ENCODE data around the gene LDHD. TPM values are rescaled to one million over a fixed set of nuclear protein-coding genes. Genes with fewer than 3 reads are reported as not detected.

LDHD gene
- total and polyA plus RNA-seq, 9 of the 15 experiments (the other 6 are each of a cell fraction or from before 2014, with no cell fraction given): 0.19 to 0.86 (median 0.54) TPM; not detected in 3

- CTCF ChIA-PET (ENCODE audit: low intra/inter-chr PET ratio): no interaction called here
- POLR2A ChIA-PET: interaction anchor here (0.7 to 2.3 kb wide), 3 partner anchors 8 to 103 kb away, joined by 3 to 7 read pairs (median 4); no protein-coding TSS in a partner anchor
- no peaks in the 10 kb centered on the region for H3K36me3 ChIP-seq (ENCODE audit: control insufficient read depth, insufficient read depth, low read length)
- no peak for FAIRE-seq
- H3K27ac ChIP-seq (ENCODE audit: extremely low read depth, low read depth, low read length): no peak overlapping the region
- no peaks in the 10 kb centered on the region; the same call in 1 of the 2 replicates for H3K9me3 ChIP-seq (replicated peaks; ENCODE audit: control insufficient read depth, insufficient read depth, low read depth, low read length)
- no peaks in the 10 kb centered on the region for H3K79me2 ChIP-seq (ENCODE audit: control insufficient read depth, insufficient read depth, low read length)
- 0 out of 2 replicates have a peak, but pooled peaks have one; percentile 10 for TF ChIP-seq JUN (IDR thresholded peaks at IDR 0.05; ENCODE audit: borderline replicate concordance, low read depth, low read length)
- TF ChIP-seq JUN (CRISPR knock-in tag; IDR thresholded peaks at IDR 0.05; ENCODE audit: borderline replicate concordance): no peak
- TF ChIP-seq HDAC1 (IDR thresholded peaks at IDR 0.05): no peak
- no peak for TF ChIP-seq LARP7 (IDR thresholded peaks at IDR 0.05)
- TF ChIP-seq MBD2 (IDR thresholded peaks at IDR 0.05; ENCODE audit: borderline replicate concordance, low read depth): no peak
- TF ChIP-seq GATAD2B (IDR thresholded peaks at IDR 0.05; ENCODE audit: borderline replicate concordance): no peak
- in situ Hi-C loops (cut with MboI) (no loop called here), intact Hi-C loops (cut with micrococcal nuclease) (no loop called here)
- no peak overlapping the region for H3K4me3 ChIP-seq
- BruUV-seq (replicated peaks): no TSS peak
- 23% methylated on average over 3 of the region's 3 CpGs for WGBS (ENCODE audit: insufficient coverage, low coverage, missing lambda C conversion rate)
- H3K9ac ChIP-seq (ENCODE audit: insufficient read depth in 1 of 2, low read depth in 2 of 2, low read length in 2 of 2): no peak overlapping the region; a peak in 1 of 4 replicates
- H3K9me1 ChIP-seq (ENCODE audit: control insufficient read depth, insufficient read depth, low read length): no peaks in the 10 kb centered on the region
- H3K4me2 ChIP-seq (ENCODE audit: insufficient read depth, low read length): no peak overlapping the region
- H2AFZ ChIP-seq (ENCODE audit: low read depth, low read length): peak overlapping the region; percentile 58; the same call in 1 of the 2 replicates
- no peaks in the 10 kb centered on the region for H3K27me3 ChIP-seq (ENCODE audit: control insufficient read depth in 2 of 2, insufficient read depth in 2 of 2, low read length in 2 of 2)
- ATAC-seq: peak; percentile 11; the same call in 2 of the 3 replicates
- no peak for DNase-seq (ENCODE audit: extremely low read depth in 1 of 4, low spot score in 3 of 4)
- H3K4me1 ChIP-seq (replicated peaks in 1 of 2; ENCODE audit: control insufficient read depth in 2 of 2, insufficient read depth in 2 of 2, low read length in 2 of 2): peaks cover 4 to 49% of the 10 kb centered on the region in 2 experiments; a peak in 4 of 5 replicates
- H4K20me1 ChIP-seq (replicated peaks; ENCODE audit: control insufficient read depth, insufficient read depth, low read length): no peaks in the 10 kb centered on the region
Observed at GRCh38 chr16:75116911-75117245, 298 bp upstream of the LDHD start.
